SKM-1 (cell line): ENCODE results near the gene PCDHA3.
"Not testable (repeated sequence)": the region's sequence is repeated elsewhere in the genome, so short reads cannot be mapped to it uniquely, and the experiment has no call there.

Experiments used
- DNase-seq: peaks from one replicate; lab custom pipeline; 2025; ENCODE audit not compliant: unreplicated experiment; lab: John Stamatoyannopoulos, UW

PCDHA3 gene

DNA sequence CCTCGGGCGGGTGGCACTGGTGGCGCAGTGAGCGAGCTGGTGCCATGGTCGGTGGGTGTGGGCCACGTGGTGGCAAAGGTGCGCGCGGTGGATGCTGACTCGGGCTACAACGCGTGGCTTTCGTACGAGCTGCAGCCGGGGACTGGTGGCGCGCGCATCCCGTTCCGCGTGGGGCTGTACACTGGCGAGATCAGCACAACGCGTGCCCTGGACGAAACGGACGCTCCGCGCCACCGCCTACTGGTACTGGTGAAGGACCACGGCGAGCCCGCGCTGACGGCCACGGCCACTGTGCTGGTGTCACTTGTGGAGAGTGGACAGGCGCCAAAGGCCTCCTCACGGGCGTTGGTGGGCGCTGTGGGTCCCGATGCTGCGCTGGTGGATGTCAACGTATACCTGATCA is 8.0 kb downstream of the PCDHA3 start:
- DNase-seq, result no peak

- no peak for DNase-seq
Observed at GRCh38 chr5:140821375-140822280, 20.8 kb downstream of the PCDHA3 start, which contains the start of gene PCDHA5. Gene PCDHA5, plus strand, starts transcription at chr5:140821613.

DNA sequence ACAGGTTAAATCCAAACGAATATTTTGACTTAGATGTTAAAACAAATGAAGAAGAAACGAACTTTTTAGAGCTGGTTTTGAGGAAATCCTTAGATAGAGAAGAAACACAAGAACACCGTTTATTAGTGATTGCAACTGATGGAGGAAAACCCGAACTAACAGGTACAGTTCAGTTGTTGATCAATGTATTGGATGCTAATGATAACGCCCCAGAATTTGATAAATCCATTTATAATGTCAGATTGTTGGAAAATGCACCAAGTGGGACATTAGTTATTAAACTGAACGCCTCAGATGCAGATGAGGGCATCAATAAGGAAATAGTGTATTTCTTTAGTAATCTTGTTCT is 21.4 kb downstream of the PCDHA3 start:
- DNase-seq, result no peak

DNA sequence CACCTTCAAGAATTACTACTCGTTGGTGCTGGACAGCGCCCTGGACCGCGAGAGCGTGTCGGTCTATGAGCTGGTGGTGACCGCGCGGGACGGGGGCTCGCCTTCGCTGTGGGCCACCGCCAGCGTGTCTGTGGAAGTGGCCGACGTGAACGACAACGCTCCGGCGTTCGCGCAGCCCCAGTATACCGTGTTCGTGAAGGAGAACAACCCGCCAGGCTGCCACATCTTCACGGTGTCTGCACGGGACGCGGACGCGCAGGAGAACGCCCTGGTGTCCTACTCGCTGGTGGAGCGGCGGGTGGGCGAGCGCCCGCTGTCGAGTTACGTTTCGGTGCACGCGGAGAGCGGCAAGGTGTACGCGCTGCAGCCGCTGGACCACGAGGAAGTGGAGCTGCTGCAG is 22.1 kb downstream of the PCDHA3 start:
- DNase-seq, result not testable (repeated sequence)

- no peak for DNase-seq
Observed at GRCh38 chr5:140823475-140823874, 22.6 kb downstream of the PCDHA3 start.

DNA sequence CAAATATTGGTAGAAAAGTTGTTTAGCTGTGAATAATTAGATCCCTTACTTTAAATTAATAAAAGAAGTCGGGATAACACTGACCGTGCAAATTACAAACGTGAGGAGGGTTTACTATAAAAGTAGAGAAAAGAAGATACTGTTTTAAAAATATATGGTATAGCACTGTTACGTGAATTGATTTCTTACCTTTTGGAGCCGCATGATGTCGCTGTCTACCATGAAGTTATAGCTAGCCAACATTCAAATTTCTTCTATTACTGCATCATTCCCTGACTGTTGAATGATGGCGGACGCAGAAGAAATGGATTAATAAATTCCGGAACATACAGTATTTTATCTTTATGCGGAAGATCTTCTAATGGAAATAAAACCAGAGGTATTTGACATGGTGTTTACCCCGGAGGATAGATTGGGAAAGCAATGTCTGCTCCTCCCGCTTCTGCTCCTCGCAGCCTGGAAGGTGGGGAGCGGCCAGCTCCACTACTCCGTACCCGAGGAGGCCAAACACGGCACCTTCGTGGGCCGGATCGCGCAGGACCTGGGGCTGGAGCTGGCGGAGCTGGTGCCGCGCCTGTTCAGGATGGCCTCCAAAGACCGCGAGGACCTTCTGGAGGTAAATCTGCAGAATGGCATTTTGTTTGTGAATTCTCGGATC is 27.0 kb downstream of the PCDHA3 start, which contains the start of gene PCDHA6:
Gene PCDHA6, plus strand, starts transcription at position 257 of the 658 bp plus-strand sequence. Its CDS starts 132 bp downstream, at position 389.
- no peak for DNase-seq

DNA sequence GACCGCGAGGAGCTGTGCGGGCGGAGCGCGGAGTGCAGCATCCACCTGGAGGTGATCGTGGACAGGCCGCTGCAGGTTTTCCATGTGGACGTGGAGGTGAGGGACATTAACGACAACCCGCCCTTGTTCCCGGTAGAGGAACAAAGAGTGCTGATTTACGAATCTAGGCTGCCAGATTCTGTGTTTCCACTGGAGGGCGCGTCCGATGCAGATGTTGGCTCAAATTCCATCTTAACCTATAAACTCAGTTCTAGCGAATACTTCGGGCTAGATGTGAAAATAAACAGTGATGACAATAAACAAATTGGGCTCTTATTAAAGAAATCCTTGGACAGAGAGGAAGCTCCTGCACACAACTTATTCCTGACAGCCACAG is 27.5 kb downstream of the PCDHA3 start:
- no peak for DNase-seq

- not testable (repeated sequence) for DNase-seq
Observed at GRCh38 chr5:140829511-140830501, 28.9 kb downstream of the PCDHA3 start.

DNA sequence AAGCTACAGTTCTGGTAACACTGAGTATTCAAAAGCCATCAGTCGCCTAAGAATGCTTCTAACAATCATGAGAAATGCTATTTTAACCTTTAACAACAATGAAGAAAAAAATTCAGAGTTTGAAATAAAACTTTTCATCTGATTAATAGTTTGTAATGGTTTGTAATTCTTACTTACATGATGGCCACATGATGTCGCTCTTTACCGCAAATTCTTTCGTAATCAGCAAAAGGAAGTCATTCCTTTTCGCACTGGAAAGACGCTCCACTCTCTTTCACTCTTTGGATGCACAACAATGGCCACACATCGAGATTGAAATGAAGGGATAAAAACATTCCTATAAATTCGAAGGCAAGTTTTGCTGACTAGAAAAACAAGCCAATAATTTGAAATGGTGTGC is 33.1 kb downstream of the PCDHA3 start, which contains the start of gene PCDHA7:
Gene PCDHA7, plus strand, starts transcription at position 277 of the 400 bp plus-strand sequence. Its CDS starts 115 bp downstream, at position 392.
- no peak for DNase-seq

DNA sequence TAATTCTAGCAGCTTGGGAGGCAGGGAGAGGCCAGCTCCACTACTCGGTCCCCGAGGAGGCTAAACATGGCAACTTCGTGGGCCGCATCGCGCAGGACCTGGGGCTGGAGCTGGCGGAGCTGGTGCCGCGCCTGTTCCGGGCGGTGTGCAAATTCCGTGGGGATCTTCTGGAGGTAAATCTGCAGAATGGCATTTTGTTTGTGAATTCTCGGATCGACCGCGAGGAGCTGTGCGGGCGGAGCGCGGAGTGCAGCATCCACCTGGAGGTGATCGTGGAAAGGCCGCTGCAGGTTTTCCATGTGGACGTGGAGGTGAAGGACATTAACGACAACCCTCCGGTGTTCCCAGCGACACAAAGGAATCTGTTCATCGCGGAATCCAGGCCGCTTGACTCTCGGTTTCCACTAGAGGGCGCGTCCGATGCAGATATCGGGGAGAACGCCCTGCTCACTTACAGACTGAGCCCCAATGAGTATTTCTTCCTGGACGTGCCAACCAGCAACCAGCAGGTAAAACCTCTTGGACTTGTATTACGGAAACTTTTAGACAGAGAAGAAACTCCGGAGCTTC is 33.7 kb downstream of the PCDHA3 start:
- not testable (repeated sequence) for DNase-seq

DNA sequence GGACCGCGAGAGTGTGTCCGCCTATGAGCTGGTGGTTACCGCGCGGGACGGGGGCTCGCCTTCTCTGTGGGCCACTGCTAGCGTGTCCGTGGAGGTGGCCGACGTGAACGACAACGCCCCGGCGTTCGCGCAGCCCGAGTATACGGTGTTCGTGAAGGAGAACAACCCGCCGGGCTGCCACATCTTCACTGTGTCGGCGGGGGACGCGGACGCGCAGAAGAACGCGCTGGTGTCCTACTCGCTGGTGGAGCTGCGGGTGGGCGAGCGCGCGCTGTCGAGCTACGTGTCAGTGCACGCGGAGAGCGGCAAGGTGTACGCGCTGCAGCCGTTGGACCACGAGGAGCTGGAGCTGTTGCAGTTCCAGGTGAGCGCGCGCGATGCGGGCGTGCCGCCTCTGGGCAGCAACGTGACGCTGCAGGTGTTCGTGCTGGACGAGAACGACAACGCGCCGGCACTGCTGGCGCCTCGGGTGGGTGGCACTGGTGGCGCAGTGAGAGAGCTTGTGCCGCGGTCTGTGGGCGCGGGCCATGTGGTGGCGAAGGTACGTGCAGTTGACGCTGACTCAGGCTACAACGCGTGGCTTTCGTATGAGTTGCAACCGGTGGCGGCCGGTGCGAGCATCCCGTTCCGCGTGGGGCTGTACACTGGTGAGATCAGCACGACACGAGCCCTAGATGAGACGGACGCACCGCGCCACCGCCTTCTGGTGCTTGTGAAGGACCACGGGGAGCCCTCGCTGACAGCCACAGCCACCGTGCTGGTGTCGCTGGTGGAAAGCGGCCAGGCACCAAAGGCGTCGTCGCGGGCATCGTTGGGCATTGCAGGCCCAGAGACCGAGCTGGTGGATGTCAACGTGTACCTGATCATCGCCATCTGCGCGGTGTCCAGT is 35.0 kb downstream of the PCDHA3 start:
- no peak for DNase-seq

DNA sequence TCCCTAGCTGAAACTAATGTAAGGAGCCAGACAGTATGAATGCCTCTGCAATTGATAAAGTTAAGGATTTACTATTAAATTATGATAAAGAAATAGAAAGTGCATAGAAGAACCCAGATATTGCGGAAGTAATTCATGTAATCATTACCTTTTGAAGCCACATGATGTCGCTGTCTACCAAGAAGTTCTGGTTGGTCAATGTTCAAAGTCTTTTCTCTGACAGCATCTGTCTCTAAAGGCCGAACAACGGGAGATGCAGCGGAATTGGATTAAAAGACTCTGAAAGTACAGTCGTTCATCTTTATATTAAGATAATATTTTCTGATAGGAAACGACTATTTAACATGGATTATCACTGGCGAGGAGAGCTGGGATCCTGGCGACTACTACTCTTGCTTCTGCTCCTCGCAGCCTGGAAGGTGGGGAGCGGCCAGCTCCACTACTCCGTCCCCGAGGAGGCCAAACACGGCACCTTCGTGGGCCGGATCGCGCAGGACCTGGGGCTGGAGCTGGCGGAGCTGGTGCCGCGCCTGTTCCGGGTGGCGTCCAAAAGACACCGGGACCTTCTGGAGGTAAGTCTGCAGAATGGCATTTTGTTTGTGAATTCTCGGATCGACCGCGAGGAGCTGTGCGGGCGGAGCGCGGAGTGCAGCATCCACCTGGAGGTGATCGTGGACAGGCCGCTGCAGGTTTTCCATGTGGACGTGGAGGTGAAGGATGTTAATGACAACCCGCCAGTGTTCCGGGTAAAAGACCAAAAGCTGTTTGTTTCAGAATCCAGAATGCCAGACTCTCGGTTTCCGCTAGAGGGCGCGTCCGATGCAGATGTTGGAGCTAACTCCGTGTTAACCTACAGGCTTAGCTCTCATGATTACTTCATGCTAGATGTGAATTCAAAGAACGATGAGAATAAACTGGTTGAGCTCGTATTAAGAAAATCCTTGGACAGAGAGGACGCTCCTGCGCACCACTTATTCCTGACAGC is 40.4 kb downstream of the PCDHA3 start, which contains the start of gene PCDHA8:
Gene PCDHA8, plus strand, starts transcription at position 210 of the 985 bp plus-strand sequence. Its CDS starts 135 bp downstream, at position 345.
- DNase-seq, result no peak

DNA sequence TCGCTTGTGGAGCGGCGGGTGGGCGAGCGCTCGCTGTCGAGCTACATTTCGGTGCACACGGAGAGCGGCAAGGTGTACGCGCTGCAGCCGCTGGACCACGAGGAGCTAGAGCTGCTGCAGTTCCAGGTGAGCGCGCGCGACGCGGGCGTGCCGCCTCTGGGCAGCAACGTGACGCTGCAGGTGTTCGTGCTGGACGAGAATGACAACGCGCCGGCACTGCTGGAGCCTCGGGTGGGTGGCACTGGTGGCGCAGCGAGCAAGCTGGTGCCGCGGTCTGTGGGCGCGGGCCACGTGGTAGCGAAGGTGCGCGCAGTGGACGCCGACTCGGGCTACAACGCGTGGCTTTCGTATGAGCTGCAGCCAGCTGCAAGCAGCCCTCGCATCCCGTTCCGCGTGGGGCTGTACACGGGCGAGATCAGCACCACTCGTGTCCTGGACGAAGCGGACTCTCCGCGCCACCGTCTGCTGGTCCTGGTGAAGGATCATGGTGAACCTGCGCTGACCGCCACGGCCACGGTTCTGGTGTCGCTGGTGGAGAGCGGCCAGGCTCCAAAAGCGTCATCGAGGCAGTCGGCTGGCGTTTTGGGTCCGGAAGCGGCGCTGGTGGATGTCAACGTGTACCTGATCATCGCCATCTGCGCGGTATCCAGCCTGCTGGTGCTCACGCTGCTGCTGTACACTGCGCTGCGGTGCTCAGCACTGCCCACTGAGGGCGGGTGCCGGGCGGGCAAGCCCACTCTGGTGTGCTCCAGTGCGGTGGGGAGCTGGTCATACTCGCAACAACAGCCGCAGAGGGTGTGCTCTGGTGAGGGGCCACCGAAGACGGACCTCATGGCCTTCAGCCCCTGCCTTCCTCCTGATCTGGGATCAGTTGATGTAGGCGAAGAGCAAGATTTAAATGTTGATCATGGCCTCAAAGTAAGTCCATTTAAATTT is 42.2 kb downstream of the PCDHA3 start:
- DNase-seq, result no peak

GRCh38 chr5:140848139-140849102 is 47.6 kb downstream of the PCDHA3 start, which contains the start of gene PCDHA9:
Gene PCDHA9, plus strand, starts transcription at chr5:140848382. Its CDS starts 114 bp downstream, at chr5:140848496.
- DNase-seq, result not testable (repeated sequence)

GRCh38 chr5:140849831-140850634 is 49.2 kb downstream of the PCDHA3 start:
- not testable (repeated sequence) for DNase-seq
